Gastroesophageal sphincter (tissue), 4 donors: ENCODE measurements around the gene CCDC171. TPM values are rescaled to one million over a fixed set of nuclear protein-coding genes. Genes with fewer than 3 reads are reported as not detected.
"Not testable (repeated sequence)": the region's sequence is repeated elsewhere in the genome, so short reads cannot be mapped to it uniquely, and the experiment has no call there.

Source experiments
- ATAC-seq: fragments of 150-250 bp; one replicate; pipeline ENCODE4 v1.9.1; 2016; ENCODE audit warnings: mild to moderate bottlenecking, moderate library complexity
- H3K27ac ChIP-seq, 4 donors: fragments of 200-600 bp; sonication (generic) in 3 of 4; 1 replicate in 3 of 4; 2 replicates in 1 of 4; pipeline ENCODE4 v1.5.1; 2016 to 2019
- H3K27me3 ChIP-seq: fragments of 200-600 bp; sonication (generic); one replicate; pipeline ENCODE4 v1.5.1; 2019
- H3K36me3 ChIP-seq, 2 donors: fragments of 200-600 bp; sonication (generic); one replicate each; pipeline ENCODE4 v1.5.1; 2019; ENCODE audit warnings: control low read depth in 1 of 2
- H3K4me1 ChIP-seq, 3 donors: fragments of 200-600 bp; sonication (generic); 1 replicate in 2 of 3; 2 replicates in 1 of 3; pipeline ENCODE4 v1.5.1; 2016 to 2019; ENCODE audit warnings: control low read depth in 2 of 3
- H3K4me3 ChIP-seq, 2 donors: fragments of 200-600 bp; sonication (generic); one replicate each; pipeline ENCODE4 v1.5.1; 2019; ENCODE audit warnings: mild to moderate bottlenecking in 1 of 2, moderate library complexity in 1 of 2
- H3K9me3 ChIP-seq, 3 donors: fragments of 200-600 bp; sonication (generic); one replicate each; pipeline ENCODE4 v1.5.1; 2017 to 2019; ENCODE audit warnings: control low read depth in 2 of 3
- EP300 ChIP-seq: sonication (generic); formaldehyde crosslinking; IDR thresholded peaks from one replicate; pipeline ENCODE4 v1.6.1; 2017; ENCODE audit warnings: antibody characterized with exemption, mild to moderate bottlenecking
- POLR2A ChIP-seq, 2 donors: fragments of 450-650 bp; IDR thresholded peaks; one replicate each; pipeline ENCODE4 v1.6.1; 2017; ENCODE audit warnings: antibody characterized with exemption in 2 of 2, mild to moderate bottlenecking in 2 of 2, moderate library complexity in 1 of 2
- POLR2AphosphoS5 ChIP-seq: sonication (generic); formaldehyde crosslinking; IDR thresholded peaks from one replicate; pipeline ENCODE4 v1.6.1; 2017; ENCODE audit warnings: antibody characterized with exemption
- WGBS, 2 donors: methylation state at CpG; one replicate each; pipeline ENCODE4 v1.1.5; 2018; ENCODE audit warnings: low coverage in 1 of 2; 5-methylcytosine and 5-hydroxymethylcytosine counted together
- total RNA-seq, 4 donors: library from RNA; depleted of rRNA; stranded (reverse); fragments of >200 nt; gene quantifications; one replicate each; pipeline ENCODE4 v1.1.0, GENCODE V29; 2016
- TF ChIP-seq, protein P1 (sequence below), 4 experiments: fragments of 200-600 bp in 2 of 4; fragments of 450-650 bp in 2 of 4; sonication (generic) in 1 of 4; IDR thresholded peaks; one replicate each; pipeline ENCODE4 v1.5.1; 2017 to 2019; ENCODE audit warnings: antibody characterized with exemption in 4 of 4, mild to moderate bottlenecking in 2 of 4, moderate library complexity in 2 of 4

CCDC171 gene
- total RNA-seq, 4 donors from 2014 or later: 0.94 to 4.5 (median 2.8) TPM

- H3K27ac ChIP-seq: no peak overlapping the region
- no peaks in the 10 kb centered on the region for H3K4me1 ChIP-seq
- no peaks in the 10 kb centered on the region for H3K27me3 ChIP-seq
- no peaks in the 10 kb centered on the region for H3K36me3 ChIP-seq
- WGBS, 2 donors: 92 to 94% methylated on average over 2 to 3 of the region's 3 CpGs
- ATAC-seq: no peak
- H3K9me3 ChIP-seq: no peaks in the 10 kb centered on the region
- no peak for TF ChIP-seq EP300
- no peak for TF ChIP-seq POLR2AphosphoS5
- TF ChIP-seq, protein P1, sequence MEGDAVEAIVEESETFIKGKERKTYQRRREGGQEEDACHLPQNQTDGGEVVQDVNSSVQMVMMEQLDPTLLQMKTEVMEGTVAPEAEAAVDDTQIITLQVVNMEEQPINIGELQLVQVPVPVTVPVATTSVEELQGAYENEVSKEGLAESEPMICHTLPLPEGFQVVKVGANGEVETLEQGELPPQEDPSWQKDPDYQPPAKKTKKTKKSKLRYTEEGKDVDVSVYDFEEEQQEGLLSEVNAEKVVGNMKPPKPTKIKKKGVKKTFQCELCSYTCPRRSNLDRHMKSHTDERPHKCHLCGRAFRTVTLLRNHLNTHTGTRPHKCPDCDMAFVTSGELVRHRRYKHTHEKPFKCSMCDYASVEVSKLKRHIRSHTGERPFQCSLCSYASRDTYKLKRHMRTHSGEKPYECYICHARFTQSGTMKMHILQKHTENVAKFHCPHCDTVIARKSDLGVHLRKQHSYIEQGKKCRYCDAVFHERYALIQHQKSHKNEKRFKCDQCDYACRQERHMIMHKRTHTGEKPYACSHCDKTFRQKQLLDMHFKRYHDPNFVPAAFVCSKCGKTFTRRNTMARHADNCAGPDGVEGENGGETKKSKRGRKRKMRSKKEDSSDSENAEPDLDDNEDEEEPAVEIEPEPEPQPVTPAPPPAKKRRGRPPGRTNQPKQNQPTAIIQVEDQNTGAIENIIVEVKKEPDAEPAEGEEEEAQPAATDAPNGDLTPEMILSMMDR (IDR thresholded peaks at IDR 0.05): no peak
- TF ChIP-seq POLR2A (IDR thresholded peaks at IDR 0.05): no peak
- H3K4me3 ChIP-seq: no peak overlapping the region
Observed at GRCh38 chr9:15522130-15522755, 30.6 kb upstream of the CCDC171 start.

- no peaks in the 10 kb centered on the region for H3K9me3 ChIP-seq
- 61 to 76% methylated on average over 7 to 8 of the region's 8 CpGs for WGBS, 2 donors
- H3K4me1 ChIP-seq: no peaks in the 10 kb centered on the region
- TF ChIP-seq POLR2A (IDR thresholded peaks at IDR 0.05) (no peak), EP300 (no peak), POLR2AphosphoS5 (no peak)
- TF ChIP-seq, protein P1 (IDR thresholded peaks at IDR 0.05): no peak
- H3K27ac ChIP-seq: no peak overlapping the region
- H3K36me3 ChIP-seq: no peaks in the 10 kb centered on the region
- no peak overlapping the region for H3K4me3 ChIP-seq
- no peak for ATAC-seq
- H3K27me3 ChIP-seq: no peaks in the 10 kb centered on the region
Observed at GRCh38 chr9:15524845-15525455, 27.9 kb upstream of the CCDC171 start.

DNA sequence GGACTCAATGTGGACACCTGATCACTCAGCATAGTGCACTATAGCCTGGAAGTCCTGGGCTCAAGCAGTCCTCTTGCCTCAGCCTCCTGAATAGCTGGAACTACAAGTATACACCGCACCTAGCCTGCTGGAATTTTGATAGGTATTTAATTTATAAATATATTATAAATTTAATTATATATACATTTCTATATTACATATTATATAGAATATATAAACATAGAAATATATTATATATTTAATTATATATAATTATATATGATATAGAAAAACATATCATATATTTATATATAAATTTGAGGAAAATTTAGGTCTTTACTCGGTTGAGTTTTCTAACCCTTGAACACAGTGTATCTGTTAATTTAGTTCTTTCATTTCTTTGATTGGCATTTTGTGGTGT lies 26.9 kb upstream of the CCDC171 start:
- WGBS, 2 donors: 85 to 92% methylated on average over 2 of the region's 2 CpGs
- no peak overlapping the region for H3K4me3 ChIP-seq
- no peaks in the 10 kb centered on the region for H3K9me3 ChIP-seq
- no peaks in the 10 kb centered on the region for H3K36me3 ChIP-seq
- H3K27me3 ChIP-seq: no peaks in the 10 kb centered on the region
- H3K27ac ChIP-seq: no peak overlapping the region
- no peaks in the 10 kb centered on the region for H3K4me1 ChIP-seq
- no peak for ATAC-seq
- no peak for TF ChIP-seq POLR2AphosphoS5
- TF ChIP-seq, protein P1 (IDR thresholded peaks at IDR 0.05): no peak
- no peak for TF ChIP-seq POLR2A (IDR thresholded peaks at IDR 0.05)
- TF ChIP-seq EP300: no peak

- not testable (repeated sequence) for H3K4me1 ChIP-seq, H3K9me3 ChIP-seq, H3K27ac ChIP-seq, ATAC-seq, H3K36me3 ChIP-seq, H3K27me3 ChIP-seq, H3K4me3 ChIP-seq
- 100% methylated on average over 1 of the region's 5 CpGs; no CpG with 5 or more reads in 1 of the 2 donors for WGBS, 2 donors
Observed at GRCh38 chr9:15527035-15527434, 25.8 kb upstream of the CCDC171 start.

DNA sequence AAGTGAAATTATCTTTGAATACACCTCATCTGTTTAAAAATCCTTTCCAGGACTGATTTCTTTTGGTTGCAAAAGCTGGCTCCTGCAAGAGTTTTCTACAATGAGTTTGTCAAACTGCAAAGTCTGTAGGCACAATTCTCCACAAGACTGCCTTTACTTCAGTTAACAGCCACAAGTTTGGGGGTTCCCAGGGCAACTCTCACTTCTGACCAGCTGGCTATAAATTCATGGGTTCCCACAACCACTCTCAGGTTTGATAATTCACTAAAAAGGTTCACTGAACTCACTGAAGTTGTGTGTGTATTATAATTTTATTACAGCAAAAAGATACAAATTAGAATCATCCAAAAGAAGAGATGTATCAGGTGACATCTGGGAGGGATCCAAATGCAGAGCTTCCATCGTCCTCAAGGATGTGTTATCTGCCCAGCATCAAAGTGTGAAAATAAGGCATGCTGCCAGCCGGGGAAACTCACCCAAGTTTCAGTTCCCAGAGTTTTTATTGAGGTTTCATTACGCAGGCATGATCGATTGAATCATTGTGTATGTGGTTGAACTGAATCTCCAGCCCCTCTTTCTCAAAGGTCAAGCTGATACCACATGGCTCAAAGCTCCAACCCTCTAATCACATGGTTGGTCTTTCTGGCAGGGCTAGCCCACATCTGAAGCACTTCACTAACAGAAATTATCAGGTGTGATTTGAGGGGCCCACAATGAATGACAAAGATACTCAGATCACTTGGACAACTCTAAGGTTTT lies 23.1 kb upstream of the CCDC171 start:
- 51 to 76% methylated on average over 4 of the region's 4 CpGs for WGBS, 2 donors
- H3K4me3 ChIP-seq: no peak overlapping the region
- H3K4me1 ChIP-seq: no peaks in the 10 kb centered on the region
- no peaks in the 10 kb centered on the region for H3K27me3 ChIP-seq
- no peak for ATAC-seq
- TF ChIP-seq POLR2A (IDR thresholded peaks at IDR 0.05) (no peak), POLR2AphosphoS5 (no peak), EP300 (no peak)
- TF ChIP-seq, protein P1 (IDR thresholded peaks at IDR 0.05): no peak
- no peaks in the 10 kb centered on the region for H3K36me3 ChIP-seq
- no peaks in the 10 kb centered on the region for H3K9me3 ChIP-seq
- no peak overlapping the region for H3K27ac ChIP-seq
